Fibroblast of lung (primary cell): ENCODE results near the gene CD244. TPM values are rescaled to one million over a fixed set of nuclear protein-coding genes. Genes with fewer than 3 reads are reported as not detected.

ENCODE experiments used
- DNase-seq, 2 donors: peaks; one replicate each; pipeline versions ENCODE4 v3.0.0 to v3.0.0-alpha.2; 2010; ENCODE audit warnings: low read depth in 2 of 2
- H2AFZ ChIP-seq: 2 replicates; pipeline ENCODE4 v1.5.1; 2012; ENCODE audit warnings: low read length, control low read depth, inconsistent platforms
- H3K27ac ChIP-seq: 2 replicates; pipeline ENCODE4 v1.5.1; 2011; ENCODE audit warnings: low read length, control low read depth; ENCODE audit not compliant: insufficient read depth
- H3K27me3 ChIP-seq: 2 replicates; pipeline ENCODE4 v1.5.1; 2011; ENCODE audit warnings: mild to moderate bottlenecking, low read length; ENCODE audit not compliant: control insufficient read depth, insufficient read depth
- H3K36me3 ChIP-seq: 2 replicates; pipeline ENCODE4 v1.5.1; 2011; ENCODE audit warnings: low read length; ENCODE audit not compliant: control insufficient read depth, insufficient read depth
- H3K4me1 ChIP-seq: 2 replicates; pipeline ENCODE4 v1.5.1; 2011; ENCODE audit warnings: low read length; ENCODE audit not compliant: control insufficient read depth, insufficient read depth; ENCODE audit errors: extremely low read depth
- H3K4me2 ChIP-seq: 2 replicates; pipeline ENCODE4 v1.5.1; 2011; ENCODE audit warnings: low read length, control low read depth; ENCODE audit not compliant: insufficient read depth; ENCODE audit errors: extremely low read depth
- H3K4me3 ChIP-seq, 4 experiments: fragments of 200-600 bp in 1 of 4; sonication (generic) in 1 of 4; replicated peaks in 1 of 4; 2 replicates each; pipeline ENCODE4 v1.5.1; 2011 to 2016; ENCODE audit warnings: low read length in 4 of 4, low read depth in 3 of 4, mild to moderate bottlenecking in 3 of 4, control low read depth in 2 of 4, inconsistent platforms in 1 of 4, mixed read lengths in 1 of 4; ENCODE audit not compliant: insufficient read depth in 1 of 4; ENCODE audit errors: control extremely low read depth in 1 of 4
- H3K79me2 ChIP-seq: 2 replicates; pipeline ENCODE4 v1.5.1; 2012; ENCODE audit warnings: mild to moderate bottlenecking, low read length, inconsistent platforms; ENCODE audit not compliant: control insufficient read depth, insufficient read depth
- H3K9ac ChIP-seq: 2 replicates; pipeline ENCODE4 v1.5.1; 2011; ENCODE audit warnings: mild to moderate bottlenecking, low read length, control low read depth; ENCODE audit not compliant: insufficient read depth
- H3K9me3 ChIP-seq: 2 replicates; pipeline ENCODE4 v1.5.1; 2012; ENCODE audit warnings: low read depth, low read length; ENCODE audit not compliant: control insufficient read depth, insufficient read depth
- H4K20me1 ChIP-seq: 2 replicates; pipeline ENCODE4 v1.5.1; 2011; ENCODE audit warnings: low read length; ENCODE audit not compliant: control insufficient read depth, insufficient read depth; ENCODE audit errors: extremely low read depth
- CTCF ChIP-seq, 2 donors: IDR thresholded peaks in 1 of 2; conservative IDR thresholded peaks in 1 of 2; 1 replicate in 1 of 2; 2 replicates in 1 of 2; pipeline ENCODE4 v1.5.1; 2011 to 2012; ENCODE audit warnings: low read length in 2 of 2, control low read depth in 1 of 2, inconsistent platforms in 1 of 2, low read depth in 1 of 2, mild to moderate bottlenecking in 1 of 2
- EZH2 ChIP-seq: IDR thresholded peaks from 2 replicates; pipeline ENCODE4 v1.5.1; 2012; ENCODE audit warnings: low read length, control low read depth, mild to moderate bottlenecking; ENCODE audit errors: missing control alignments
- polyA plus RNA-seq, 2 donors: library from polyadenylated mRNA; depleted of rRNA in 1 of 2; stranded (reverse) in 1 of 2; unstranded in 1 of 2; fragments of >200 nt; gene quantifications; 2 replicates each; pipeline ENCODE4 v1.2.1, GENCODE V29; 2011 to 2012; ENCODE audit warnings: missing spikeins in 1 of 2
- total RNA-seq: library from RNA; depleted of rRNA; stranded (reverse); fragments of >200 nt; gene quantifications from 2 replicates; pipeline ENCODE4 v1.2.1, GENCODE V29; 2014

Gene CD244
- total and polyA plus RNA-seq, 2 donors (not counting 1 experiment from before 2014, with no cell fraction given): not detected

DNA sequence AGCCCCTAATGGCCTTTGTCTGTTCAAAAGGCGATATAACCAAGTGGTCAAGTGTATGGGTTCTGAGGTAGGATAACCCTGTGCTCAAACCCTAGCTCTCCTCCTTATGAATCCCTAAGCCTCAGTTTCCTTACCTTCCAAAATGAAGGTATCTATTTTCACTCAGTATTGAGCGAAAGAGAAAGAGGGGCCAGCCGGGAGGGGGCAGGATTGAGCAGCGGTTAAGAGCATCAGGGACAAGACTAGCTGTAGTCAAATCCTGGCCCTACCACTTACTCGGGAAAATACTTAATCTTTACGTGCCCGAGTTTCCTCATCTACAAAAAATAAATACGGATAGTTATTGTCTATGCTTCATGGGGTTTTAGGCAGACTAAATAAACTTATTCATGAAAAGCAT, 41.1 kb downstream of the CD244 start:
- H4K20me1 ChIP-seq: no peaks in the 10 kb centered on the region
- H3K27me3 ChIP-seq: no peaks in the 10 kb centered on the region
- no peak overlapping the region for H2AFZ ChIP-seq
- H3K4me3 ChIP-seq: no peak overlapping the region
- H3K4me1 ChIP-seq: no peaks in the 10 kb centered on the region
- no peaks in the 10 kb centered on the region for H3K36me3 ChIP-seq
- no peak overlapping the region for H3K27ac ChIP-seq
- TF ChIP-seq CTCF (conservative IDR thresholded peaks at IDR 0.05 in 1 of 2, IDR thresholded peaks at IDR 0.05 in 1 of 2; ENCODE audit: low read depth in 1 of 2, low read length in 2 of 2): no peak
- no peak for TF ChIP-seq EZH2
- H3K9me3 ChIP-seq: no peaks in the 10 kb centered on the region
- H3K79me2 ChIP-seq: no peaks in the 10 kb centered on the region
- H3K4me2 ChIP-seq: no peak overlapping the region
- no peak overlapping the region for H3K9ac ChIP-seq
- DNase-seq: no peak

DNA sequence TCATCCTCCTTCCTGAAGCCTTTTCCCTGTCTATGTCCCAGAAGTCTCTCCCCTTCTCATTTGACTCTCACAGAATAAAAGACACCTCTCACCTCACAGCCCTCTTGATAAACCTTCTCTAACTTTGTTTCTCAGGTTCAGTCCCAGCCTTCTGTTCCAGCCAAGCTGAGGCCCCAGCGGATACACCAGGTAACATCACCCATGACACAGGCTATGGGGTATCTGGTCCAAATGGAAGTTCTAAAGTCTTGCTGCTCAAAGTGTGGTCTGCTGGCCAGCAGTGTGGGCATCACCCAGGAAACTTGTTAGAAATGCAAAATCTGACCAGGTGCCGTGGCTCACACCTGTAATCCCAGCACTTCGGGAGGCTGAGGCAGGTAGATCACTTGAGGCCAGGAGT, 43.5 kb downstream of the CD244 start:
- Histone ChIP-seq H3K9me3 (no peaks in the 10 kb centered on the region), H3K27me3 (no peaks in the 10 kb centered on the region), H3K27ac (no peak overlapping the region), H2AFZ (no peak overlapping the region), H4K20me1 (no peaks in the 10 kb centered on the region), H3K9ac (no peak overlapping the region), H3K4me3 (no peak overlapping the region), H3K4me1 (no peaks in the 10 kb centered on the region), H3K36me3 (no peaks in the 10 kb centered on the region), H3K4me2 (no peak overlapping the region), H3K79me2 (no peaks in the 10 kb centered on the region)
- TF ChIP-seq EZH2 (no peak), CTCF (conservative IDR thresholded peaks at IDR 0.05 in 1 of 2, IDR thresholded peaks at IDR 0.05 in 1 of 2; ENCODE audit: low read depth in 1 of 2, low read length in 2 of 2) (no peak)
- no peak for DNase-seq

DNA sequence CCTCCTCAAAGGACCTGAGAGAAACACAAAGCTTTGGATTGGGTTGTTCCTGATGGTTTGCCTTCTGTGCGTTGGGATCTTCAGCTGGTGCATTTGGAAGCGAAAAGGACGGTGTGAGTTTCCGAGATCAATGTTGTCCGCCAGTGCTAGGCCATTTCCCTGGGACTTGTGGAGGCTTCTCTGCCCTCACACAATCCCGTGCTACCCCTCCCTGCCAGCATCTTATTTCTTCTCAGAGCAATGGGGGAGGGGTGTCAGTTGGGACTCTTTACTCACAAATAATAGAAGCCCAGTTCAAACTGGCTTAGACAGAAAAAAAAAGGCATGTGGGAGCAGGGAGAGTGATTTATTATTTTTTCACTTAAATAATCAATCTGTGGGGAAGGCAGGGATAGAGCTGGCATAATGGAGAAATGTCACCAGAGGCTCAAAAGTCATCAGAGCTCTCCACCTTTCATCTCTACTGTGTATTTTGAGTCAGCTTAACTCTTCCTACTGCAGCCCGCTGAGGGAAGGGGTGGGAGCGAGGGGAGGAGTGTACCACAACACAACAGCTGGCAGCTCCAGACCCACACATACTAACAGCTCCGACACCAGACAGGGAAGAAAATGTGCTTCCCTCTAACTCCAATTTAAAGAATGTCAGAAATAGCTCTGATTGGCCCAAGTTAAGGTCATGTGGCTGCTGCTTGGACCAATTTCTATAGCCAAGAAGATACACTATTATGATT, 44.3 kb downstream of the CD244 start:
- Histone ChIP-seq H3K4me1 (no peaks in the 10 kb centered on the region), H3K4me3 (no peak overlapping the region), H3K27ac (no peak overlapping the region), H3K79me2 (no peaks in the 10 kb centered on the region), H2AFZ (no peak overlapping the region), H3K9ac (no peak overlapping the region), H4K20me1 (no peaks in the 10 kb centered on the region), H3K4me2 (no peak overlapping the region), H3K27me3 (no peaks in the 10 kb centered on the region), H3K9me3 (no peaks in the 10 kb centered on the region), H3K36me3 (no peaks in the 10 kb centered on the region)
- DNase-seq: no peak
- TF ChIP-seq CTCF (conservative IDR thresholded peaks at IDR 0.05 in 1 of 2, IDR thresholded peaks at IDR 0.05 in 1 of 2; ENCODE audit: low read depth in 1 of 2, low read length in 2 of 2): no peak
- TF ChIP-seq EZH2: no peak
